Measurements from ENCODE around the gene CARHSP1. TPM values are rescaled to one million over a fixed set of nuclear protein-coding genes. Genes with fewer than 3 reads are reported as not detected.
A peak's percentile ranks its signal among the peaks of the same experiment; 100 is the strongest.

Gene CARHSP1
- total and polyA plus RNA-seq, 2 of the 8 experiments (the other 6 are each of a cell fraction or from before 2014, with no cell fraction given): 292 to 300 TPM

- Histone ChIP-seq H3K4me3 (ENCODE audit: extremely low read depth in 1 of 4, insufficient read depth in 2 of 4, low read depth in 3 of 4, low read length in 4 of 4) (no peak within 1 kb of the TSS), H2BK15ac (ENCODE audit: low read length) (0 out of 2 replicates have a peak within 1 kb of the TSS, but pooled peaks have one; percentile 19), H3K79me1 (ENCODE audit: low read depth, low read length) (no peaks in the 10 kb centered on the region), H4K91ac (replicated peaks; ENCODE audit: insufficient read length, low read length) (no peak within 1 kb of the TSS), H2AFZ (ENCODE audit: low read length) (no peak within 1 kb of the TSS), H2BK20ac (ENCODE audit: low read length) (peak within 1 kb of the TSS; percentile 72; the same call in 1 of the 2 replicates), H3K4me1 (replicated peaks in 1 of 4; ENCODE audit: control insufficient read depth in 3 of 4, insufficient read depth in 4 of 4, low read length in 3 of 4) (peaks cover 3 to 26% (median 17%) of the 10 kb centered on the region in 4 experiments), H3K18ac (ENCODE audit: extremely low read depth, low read length) (no peak within 1 kb of the TSS), H3K79me2 (ENCODE audit: control insufficient read depth in 1 of 2, insufficient read depth in 2 of 2, low read length in 2 of 2) (no peaks in the 10 kb centered on the region), H4K5ac (ENCODE audit: insufficient read length, low read depth, low read length) (no peak within 1 kb of the TSS), H3K4ac (replicated peaks; ENCODE audit: insufficient read length, low read depth, low read length) (no peak within 1 kb of the TSS), H2BK5ac (ENCODE audit: low read depth, low read length) (peak within 1 kb of the TSS; percentile 3; the same call in 1 of the 2 replicates), H3K23me2 (ENCODE audit: low read depth, low read length) (no peaks in the 10 kb centered on the region; the same call in 1 of the 2 replicates), H3K27ac (ENCODE audit: low read depth, low read length) (no peak within 1 kb of the TSS), H3K36me3 (ENCODE audit: control insufficient read depth in 2 of 4, insufficient read depth in 4 of 4, low read length in 3 of 4) (peaks cover 0 to under 1% (median 0%) of the 10 kb centered on the region in 4 experiments; a peak in 1 of 8 replicates), H2AK5ac (ENCODE audit: low read depth, low read length) (no peak within 1 kb of the TSS), H3K9ac (replicated peaks in 1 of 4; ENCODE audit: extremely low read depth in 1 of 4, low read depth in 3 of 4, low read length in 3 of 4) (no peak within 1 kb of the TSS), H2BK12ac (ENCODE audit: low read depth, low read length) (no peak within 1 kb of the TSS), H4K20me1 (replicated peaks in 1 of 2; ENCODE audit: control insufficient read depth in 1 of 2, insufficient read depth in 2 of 2, low read length in 2 of 2) (no peaks in the 10 kb centered on the region), H2BK120ac (replicated peaks; ENCODE audit: low read depth, low read length) (no peak within 1 kb of the TSS), H3K4me2 (ENCODE audit: insufficient read depth in 1 of 2, low read depth in 2 of 2, low read length in 2 of 2) (no peak within 1 kb of the TSS), H3K14ac (ENCODE audit: insufficient read length) (no peak within 1 kb of the TSS), H3K56ac (replicated peaks; ENCODE audit: insufficient read length, low read depth, low read length) (no peak within 1 kb of the TSS), H3K23ac (ENCODE audit: insufficient read length) (no peak within 1 kb of the TSS), H4K8ac (ENCODE audit: extremely low read depth, insufficient read depth, low read length) (no peak within 1 kb of the TSS), H3K9me3 (ENCODE audit: insufficient read depth in 2 of 2, low read depth in 1 of 2, low read length in 1 of 2) (no peaks in the 10 kb centered on the region), H3K27me3 (replicated peaks in 1 of 4; ENCODE audit: control insufficient read depth in 3 of 4, extremely low read depth in 1 of 4, insufficient read depth in 3 of 4, low read length in 3 of 4) (no peaks in the 10 kb centered on the region)
- POLR2A ChIA-PET (ENCODE audit: partially characterized antibody): interaction anchor here (0.7 to 29.1 kb wide), 5 partner anchors 8 to 112 kb away, joined by 3 to 456 read pairs (median 7); partner anchors contain the start of gene CARHSP1
- WGBS, 2 experiments (ENCODE audit: extremely low coverage in 1 of 2, insufficient coverage in 1 of 2, insufficient read length in 1 of 2, insufficient replicate concordance in 2 of 2, low coverage in 1 of 2, low lambda C conversion rate in 2 of 2, missing lambda C conversion rate in 1 of 2): 91% methylated on average over 10 of the region's 10 CpGs; no CpG with 5 or more reads in 1 of the 2 experiments
- no peak for DNase-seq (ENCODE audit: low read depth in 1 of 2, low spot score in 2 of 2)
- FAIRE-seq: no peak
- no peak for TF ChIP-seq RNF2 (IDR thresholded peaks at IDR 0.05; ENCODE audit: borderline replicate concordance, low read depth, low read length, missing control alignments, poor library complexity, severe bottlenecking)
- TF ChIP-seq CBX8 (IDR thresholded peaks at IDR 0.05; ENCODE audit: borderline replicate concordance, low read depth, low read length): no peak
- CTCF ChIA-PET (ENCODE audit: partially characterized antibody): interaction anchor here (0.7 to 7.2 kb wide), 20 partner anchors 9 to 312 kb away, joined by 3 to 52 read pairs (median 4); partner anchors contain the start of gene CARHSP1
Observed at GRCh38 chr16:8882041-8882617, 13.3 kb upstream of the CARHSP1 start, which contains the start of gene LITAFD. LITAFD (plus strand) TSS chr16:8882351; CDS start chr16:8884356, 2,005 bp downstream.
